Stimulated activated CD4-positive, alpha-beta T cell treated with anti-CD3 and anti-CD28 coated beads, TNF-alpha, amount 100 ng/mL, for 4 hours (primary cell): ENCODE results near the gene ZDHHC11B.
"Not testable (repeated sequence)": the region's sequence is repeated elsewhere in the genome, so short reads cannot be mapped to it uniquely, and the experiment has no call there.

ENCODE experiments used
- DNase-seq, 3 experiments: peaks; one replicate each; pipeline ENCODE4 v3.0.0-alpha.2; 2020; ENCODE audit warnings: low read depth in 3 of 3

Gene ZDHHC11B, protein sequence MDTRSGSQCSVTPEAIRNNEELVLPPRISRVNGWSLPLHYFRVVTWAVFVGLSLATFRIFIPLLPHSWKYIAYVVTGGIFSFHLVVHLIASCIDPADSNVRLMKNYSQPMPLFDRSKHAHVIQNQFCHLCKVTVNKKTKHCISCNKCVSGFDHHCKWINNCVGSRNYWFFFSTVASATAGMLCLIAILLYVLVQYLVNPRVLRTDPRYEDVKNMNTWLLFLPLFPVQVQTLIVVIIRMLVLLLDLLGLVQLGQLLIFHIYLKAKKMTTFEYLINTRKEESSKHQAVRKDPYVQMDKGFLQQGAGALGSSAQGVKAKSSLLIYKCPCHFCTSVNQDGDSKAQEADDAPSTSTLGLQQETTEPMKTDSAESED

DNA sequence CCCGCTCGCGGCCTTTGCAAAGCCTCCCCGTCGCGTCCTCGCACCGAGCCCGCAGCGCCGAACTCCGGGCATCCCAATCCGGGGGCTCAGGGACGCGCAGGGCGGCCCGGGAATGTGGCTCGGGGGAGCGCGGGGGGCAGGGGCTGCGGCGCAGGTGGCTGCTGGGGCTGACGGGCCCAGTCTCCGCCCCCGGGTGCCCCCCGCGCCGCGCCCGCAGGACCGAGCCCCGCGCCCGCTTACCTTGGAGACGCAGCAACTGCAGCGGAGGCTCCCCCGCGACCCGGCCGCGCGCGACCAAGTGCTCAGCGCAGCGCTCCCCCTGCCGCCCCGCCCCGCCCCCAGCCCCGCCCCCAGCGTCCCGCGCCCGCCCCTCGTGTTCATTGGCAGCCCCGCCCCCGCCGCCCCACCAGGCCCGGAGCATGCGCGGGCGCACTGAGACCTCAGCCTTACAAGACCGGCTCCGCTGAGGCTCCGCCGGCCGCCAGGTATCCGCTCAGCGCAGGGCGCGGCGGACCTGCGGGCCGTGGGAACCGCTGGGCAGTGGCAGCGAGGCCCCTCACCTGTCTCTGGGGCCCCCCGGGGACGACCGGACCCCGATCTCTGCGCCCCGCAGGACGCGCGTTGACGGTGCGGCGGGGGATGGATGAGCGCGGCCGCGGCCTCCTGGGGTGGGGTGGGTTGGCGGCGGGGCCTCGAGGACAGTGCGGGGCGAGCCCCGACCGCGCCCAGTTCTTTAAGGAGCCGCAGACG is at the start of gene ZDHHC11B:
Gene ZDHHC11B (minus strand): TSS at position 302 of the 750 bp plus-strand sequence. CDS start 17,810 bp downstream, outside the sequence.
- peak; percentile 90 to 94 (median 94) for DNase-seq

DNA sequence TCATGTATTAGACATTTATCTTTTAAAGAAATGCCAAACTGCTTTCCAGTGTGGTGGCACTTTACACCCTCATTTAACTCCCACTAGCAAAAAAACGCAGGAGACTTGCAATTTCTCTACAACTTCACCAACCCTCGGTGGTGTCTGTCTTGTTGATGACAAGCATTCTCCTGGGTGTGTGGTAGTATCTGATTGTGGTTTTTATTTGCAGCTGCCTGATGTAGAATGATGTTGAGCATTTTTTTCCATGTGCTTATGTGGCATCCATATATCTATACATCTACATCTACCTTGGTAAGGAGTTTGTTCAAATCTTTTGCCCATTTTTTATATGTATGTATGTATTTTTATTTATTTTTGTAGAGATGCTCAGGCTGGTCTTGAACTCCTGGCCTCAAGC is 49.5 kb upstream of the ZDHHC11B start:
- not testable (repeated sequence) for DNase-seq

DNA sequence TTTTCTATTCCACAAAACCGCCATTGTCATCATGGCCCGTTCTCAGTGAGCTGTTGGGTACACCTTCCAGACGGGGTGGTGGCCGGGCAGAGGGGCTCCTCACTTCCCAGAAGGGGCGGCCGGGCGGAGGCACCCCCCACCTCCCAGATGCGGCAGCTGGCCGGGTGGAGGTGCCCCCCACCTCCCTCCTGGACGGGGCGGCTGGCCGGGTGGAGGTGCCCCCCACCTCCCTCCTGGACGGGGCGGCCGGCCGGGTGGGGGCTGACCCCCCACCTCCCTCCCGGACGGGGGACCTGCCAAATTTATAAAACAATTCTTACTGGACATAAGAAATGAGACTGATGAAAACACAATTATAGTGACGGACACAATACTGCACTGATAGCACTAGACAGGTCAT is 43.7 kb upstream of the ZDHHC11B start:
- DNase-seq = not testable (repeated sequence)

DNA sequence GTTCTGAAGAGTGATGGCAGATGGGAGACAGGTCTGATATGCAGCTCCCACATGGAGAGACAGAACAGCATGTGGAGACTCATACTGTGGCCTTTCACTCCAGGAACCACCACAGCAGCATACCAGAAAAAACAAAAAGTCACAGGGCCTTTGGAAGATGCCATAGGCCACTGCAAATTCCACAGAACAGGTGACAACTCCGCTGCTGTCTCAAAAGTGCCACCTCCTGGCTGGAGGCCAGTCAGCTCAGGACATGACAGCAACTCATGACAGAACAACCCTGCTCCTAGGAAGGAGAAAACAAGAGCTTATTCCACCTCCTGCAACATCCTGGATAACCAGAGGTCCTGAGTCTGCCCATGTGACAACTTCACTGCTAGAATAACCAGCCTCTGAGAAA is 41.0 kb upstream of the ZDHHC11B start:
- DNase-seq = not testable (repeated sequence)

DNA sequence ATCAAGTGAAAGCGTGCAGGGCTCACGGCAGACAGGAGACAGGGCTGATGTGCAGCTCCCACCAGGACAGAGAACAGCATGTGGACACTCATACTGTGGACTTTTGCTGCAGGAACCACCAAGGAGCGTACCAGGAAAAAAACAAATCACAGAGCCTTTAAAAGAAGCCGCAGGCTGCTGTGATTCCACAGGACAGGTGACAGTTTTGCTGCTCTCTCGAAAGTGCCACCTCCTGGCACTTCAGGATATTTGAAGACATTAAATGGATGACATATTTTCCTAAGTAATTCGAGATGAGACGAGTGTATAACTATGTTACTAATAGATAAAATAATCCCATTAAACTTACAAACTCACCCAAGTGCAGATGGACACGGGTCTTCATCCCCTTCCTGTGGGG is 37.0 kb upstream of the ZDHHC11B start:
- DNase-seq = no peak

DNA sequence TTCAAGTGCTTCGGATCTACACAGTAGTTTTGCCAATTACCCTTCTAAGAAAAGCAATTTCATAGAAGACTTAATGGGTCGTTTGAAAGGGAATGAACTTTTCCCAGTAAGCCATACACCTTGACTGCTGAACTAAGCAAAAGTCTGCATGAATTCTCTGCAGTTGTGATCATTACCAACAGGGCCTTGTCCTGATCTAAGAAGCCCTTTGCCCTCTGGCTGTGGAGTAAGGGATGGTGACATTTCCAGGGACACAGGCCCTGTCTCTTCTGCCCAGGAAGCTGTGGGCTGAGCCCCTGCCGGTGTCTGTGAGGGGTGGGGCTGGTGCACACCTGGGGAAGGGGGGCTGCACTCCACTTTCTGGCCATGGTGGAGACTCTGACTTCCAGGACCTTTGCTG is 35.7 kb upstream of the ZDHHC11B start:
- no peak for DNase-seq

DNA sequence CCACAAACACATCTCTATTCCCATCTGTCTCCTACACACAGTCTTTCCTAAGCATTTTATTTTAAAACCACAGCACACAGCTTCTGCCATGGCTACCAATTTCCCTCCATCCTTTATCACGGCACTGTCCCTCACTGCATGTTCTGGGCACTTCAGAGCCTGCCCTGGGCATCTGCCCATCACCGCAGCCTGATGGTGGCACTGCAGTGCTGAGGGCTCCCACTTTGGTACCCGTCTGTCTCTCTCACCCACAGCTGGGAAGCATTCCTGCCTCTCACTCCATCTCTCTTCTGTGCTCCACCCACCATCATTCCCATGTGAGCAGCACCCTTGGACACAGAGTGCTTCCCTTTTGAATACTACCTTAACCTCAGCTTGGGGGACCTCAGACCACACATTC is 34.5 kb upstream of the ZDHHC11B start:
- no peak for DNase-seq

DNA sequence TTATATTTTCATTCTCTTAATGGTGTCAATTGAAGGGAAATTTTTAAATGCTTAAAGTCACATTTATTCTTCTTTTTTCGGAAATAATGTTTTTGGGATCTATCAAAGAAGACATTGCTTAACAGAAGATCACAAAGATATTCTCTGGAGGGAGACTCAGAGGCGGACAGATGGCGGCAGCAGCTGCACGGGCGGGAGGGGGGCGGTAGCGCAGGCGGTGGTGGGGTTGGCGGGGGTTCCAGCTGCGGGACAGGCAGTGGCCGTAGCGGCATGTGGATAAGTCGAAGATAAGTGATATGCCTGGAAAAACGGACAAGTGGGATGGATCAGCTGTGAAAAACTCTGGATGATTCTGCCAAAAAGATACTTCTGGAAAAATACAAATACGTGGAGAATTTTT is 31.6 kb upstream of the ZDHHC11B start:
- no peak for DNase-seq

DNA sequence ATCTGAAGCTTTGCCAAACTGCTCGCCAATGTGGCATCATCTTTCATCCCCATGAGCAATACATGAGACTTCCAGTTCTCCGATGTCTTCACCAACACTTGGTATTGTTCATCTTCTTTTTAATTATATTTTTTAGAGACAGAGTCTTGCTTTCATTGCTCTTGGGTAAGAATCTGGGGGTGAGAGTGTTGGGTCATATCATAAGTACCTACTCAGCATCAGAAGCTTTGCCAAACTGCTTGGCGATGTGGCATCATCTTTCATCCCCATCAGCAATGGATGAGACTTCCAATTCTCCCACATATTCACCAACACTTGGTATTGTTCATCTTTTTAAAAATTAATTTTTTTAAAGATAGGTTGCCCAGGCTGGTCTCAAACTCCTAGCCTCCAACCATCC is 30.9 kb upstream of the ZDHHC11B start:
- DNase-seq = no peak

DNA sequence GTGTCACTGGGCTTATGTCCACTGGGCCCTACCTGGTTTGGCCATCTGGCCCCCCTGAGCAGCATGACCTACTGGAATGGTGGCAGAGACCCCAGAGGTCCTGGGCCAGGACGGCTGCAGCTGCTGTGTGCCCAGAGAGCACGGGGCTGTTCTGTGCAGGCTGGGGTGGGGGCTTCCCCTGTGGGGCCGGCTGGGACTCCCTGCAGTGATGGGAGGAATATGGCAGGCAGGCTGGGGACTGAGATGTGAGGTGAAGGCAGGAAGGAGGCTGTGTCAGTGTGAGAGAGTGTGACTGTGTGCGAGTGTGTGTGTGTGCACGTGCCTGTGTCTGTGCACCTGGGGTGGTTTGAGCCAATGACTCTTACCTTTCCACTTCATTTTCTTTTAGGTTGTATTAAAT is 29.0 kb upstream of the ZDHHC11B start:
- DNase-seq = not testable (repeated sequence)

DNA sequence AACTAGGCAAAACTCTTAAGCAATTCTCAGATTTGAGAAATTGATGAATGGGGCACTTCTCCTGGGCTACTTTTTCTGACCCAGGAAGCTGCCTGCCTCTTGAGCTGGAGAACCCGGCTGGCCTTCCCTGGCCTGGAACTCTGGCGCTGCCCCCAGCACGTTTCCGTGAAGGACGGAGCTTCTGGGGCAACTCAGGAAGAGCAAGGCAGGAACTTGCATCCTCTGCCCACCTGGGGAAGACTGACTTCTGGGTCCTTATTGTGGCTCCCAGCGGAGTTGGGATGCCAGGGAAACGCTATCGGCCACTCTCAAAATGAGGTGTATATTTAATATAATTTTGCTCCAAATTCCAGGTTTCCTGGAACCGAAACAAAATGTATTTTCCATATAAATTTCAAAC is 26.9 kb upstream of the ZDHHC11B start:
- DNase-seq = not testable (repeated sequence)

DNA sequence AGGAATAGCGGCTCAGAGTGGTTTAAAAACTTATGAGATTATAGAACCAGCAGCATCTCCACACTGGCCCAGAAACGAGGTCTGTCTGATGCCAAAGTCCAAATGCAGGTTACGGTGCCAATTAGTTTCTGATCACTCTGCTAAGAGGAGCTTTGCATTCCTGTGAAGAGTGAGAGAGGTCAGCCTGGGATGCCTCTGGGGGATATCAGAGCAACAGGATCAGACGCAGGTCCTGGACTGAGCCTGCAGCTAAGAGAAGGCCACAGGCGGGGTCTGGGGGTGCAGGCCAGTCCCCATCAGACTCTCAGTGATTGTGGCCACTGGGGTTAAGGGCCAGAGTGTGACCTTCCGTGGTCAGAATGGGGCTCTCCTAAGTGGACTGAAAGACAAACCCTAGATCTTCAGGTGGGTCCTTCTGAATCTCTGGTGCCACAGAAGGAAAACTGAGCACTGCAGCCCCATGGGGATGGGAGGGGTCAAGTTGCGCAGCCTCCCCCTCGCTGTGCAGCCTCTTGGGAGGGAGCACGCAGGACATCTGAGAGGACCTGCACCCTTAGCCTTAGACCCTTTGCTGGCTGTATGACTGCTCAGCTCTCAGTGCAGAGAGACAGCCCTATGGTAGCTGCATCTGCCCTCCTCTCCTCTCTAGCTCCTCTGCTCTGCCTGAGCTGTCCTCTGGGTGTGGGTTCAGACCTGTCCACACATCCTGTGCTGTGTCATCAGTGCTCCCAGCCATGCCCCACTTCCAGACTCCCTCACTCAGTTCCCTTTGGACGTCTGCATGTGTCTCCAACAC is 23.4 kb upstream of the ZDHHC11B start:
- not testable (repeated sequence) for DNase-seq

DNA sequence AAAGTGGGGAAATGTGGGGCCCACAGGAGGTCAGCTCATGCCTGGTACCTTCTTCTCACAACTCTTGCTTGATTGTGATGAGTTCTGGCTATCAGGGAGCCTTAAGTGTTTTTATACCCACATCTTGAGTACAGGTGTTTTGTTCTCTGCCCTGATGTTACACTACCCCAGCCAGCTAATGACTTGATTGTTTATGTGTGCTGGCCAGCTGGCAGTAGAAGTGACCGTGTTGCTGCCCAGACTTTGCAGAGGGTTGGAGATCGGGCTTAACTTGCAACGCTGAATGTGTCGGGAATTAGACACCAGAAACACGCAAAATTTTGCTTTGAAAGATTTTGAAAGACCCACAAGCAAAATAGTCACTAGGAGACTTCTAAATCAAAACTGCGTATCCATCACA is 16.9 kb upstream of the ZDHHC11B start:
- no peak for DNase-seq

DNA sequence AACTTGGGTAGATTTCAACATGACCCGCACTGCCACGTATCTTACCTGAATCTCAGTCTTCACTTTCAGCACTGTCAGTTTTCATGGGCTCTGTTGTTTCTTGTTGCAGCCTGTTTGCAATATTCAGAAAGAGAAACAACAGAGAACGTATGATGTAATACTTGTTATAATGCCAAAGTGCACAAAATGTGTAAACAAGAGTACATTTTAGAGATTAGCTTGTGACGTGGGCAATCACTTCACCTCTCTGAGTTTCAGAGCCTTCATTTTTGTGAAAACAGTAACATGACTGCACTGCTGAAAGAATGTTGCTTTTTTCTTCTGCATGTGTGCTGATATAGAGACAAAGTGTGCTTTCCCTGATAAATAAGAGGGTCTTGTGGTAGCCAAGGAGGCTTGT is 16.5 kb upstream of the ZDHHC11B start:
- DNase-seq = not testable (repeated sequence)

DNA sequence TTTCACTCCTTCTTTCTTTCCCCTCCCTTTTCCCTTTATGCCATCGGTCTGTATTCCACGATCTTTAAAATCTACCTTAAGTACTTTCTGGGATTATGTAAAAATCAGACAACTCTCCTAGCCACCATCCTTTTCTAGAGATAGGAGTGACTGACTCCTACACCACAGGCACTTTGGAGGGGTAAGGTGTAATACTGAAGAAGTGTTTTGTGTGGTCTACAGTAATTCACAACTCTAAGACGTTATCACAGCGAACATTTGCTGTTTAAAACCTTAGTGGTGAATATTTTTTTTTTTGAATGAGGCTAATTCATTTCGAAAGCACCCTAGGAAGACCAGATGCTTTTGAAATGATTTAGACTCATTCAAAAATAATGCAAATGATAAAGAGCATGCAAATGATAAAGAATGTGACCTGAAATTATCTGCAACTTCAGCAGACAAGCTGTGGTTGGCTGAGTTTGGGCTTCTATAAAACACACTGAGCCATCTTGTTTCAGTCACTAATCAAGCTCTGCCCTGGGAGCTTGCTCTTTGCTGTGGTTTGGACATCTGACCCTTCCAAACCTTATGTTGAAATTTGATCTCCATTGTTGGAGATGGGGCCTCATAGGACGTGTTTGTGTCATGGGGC is 14.1 kb upstream of the ZDHHC11B start:
- DNase-seq = not testable (repeated sequence)

DNA sequence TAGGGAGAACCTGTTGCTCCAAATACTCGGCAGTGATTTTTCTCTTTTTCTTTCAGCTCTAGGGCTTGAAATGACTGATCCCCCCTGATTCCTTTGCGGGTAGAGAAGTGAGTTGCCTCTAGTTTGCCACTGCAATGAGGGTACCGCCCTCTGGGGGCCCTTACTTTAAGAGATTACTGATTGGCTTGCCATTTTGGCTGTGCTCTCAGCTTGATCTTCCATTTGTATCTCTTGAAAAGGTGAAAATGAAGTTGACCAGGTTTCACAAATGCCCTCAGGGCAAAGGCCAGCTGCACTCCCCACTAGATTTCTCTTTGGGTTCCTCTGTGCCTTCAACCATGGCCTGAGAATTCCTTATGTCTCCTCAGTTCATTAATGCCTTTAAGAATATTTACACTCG is 13.5 kb upstream of the ZDHHC11B start:
- not testable (repeated sequence) for DNase-seq

DNA sequence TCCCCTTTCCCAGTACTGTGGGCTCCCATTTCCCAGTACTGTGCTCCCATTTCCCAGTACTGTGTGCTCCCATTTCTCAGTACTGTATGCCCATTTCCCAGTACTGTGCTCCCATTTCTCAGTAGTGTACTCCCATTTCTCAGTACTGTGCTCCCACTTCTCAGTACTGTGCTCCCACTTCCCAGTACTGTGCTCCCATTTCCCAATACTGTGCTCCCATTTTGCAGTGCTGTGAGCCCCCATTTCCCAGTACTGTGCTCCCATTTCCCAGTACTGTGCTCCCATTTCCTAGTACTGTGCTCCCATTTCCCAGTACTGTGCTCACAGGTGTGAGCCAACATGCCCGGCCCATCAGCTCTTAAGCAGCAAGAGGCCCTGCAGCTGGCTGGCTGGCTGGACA is 11.3 kb upstream of the ZDHHC11B start:
- not testable (repeated sequence) for DNase-seq

DNA sequence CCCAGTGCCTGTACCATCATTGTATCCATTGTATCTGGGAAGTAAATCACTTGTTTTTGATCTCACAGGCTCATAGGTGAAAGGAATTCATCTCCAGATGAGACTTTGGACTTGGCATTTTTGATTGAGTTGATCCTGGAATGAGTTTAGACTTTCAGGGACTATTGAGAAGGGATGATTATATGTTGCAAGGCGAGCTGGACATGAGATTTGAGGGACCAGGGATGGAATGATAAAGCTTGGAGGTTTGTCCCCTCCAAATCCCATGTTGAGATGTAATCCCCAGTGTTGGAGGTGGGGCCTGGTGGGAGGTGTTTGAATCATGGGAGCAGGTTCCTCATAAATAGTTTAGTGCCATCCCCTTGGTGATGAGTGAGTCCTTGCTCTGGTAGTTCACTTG is 10.4 kb upstream of the ZDHHC11B start:
- DNase-seq = not testable (repeated sequence)

DNA sequence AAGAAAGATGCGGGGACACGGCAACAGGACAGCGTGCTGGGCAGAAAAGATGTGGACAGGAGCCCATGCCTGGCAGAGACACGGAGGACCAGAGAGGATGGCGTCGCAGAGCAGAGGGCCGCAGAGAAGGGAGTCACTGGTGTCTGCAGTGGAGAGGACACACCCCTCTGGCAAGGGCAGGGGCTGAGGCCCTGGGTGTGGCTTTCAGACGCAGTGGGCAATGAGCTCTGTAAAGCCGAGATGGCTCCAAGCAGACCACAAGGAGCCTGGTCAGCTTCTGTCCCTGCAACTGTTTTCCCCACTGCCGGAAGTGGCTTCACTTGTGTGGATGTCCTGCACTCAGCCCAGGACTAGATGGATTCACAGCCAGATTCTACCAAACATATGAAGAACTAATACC is 4.2 kb upstream of the ZDHHC11B start:
- DNase-seq = not testable (repeated sequence)

DNA sequence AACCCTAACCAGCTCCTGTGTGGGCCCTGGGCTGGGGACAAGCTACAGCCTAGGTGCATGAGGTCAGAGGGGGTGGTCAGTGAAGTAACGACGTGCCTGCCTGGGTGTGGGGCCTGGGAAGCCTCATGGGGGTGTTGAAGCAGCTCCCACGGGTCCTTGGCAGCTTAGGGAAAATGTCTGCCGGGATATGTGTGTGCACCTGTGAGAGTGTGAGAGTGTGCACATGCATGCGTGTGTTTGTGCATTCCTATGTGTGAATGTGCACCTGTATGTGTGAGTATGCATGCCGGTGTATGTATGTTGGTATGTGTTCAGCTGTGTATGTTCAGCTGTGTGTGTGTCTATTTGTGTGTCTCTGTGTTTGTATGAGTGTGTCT is 3.3 kb upstream of the ZDHHC11B start:
- not testable (repeated sequence) for DNase-seq

DNA sequence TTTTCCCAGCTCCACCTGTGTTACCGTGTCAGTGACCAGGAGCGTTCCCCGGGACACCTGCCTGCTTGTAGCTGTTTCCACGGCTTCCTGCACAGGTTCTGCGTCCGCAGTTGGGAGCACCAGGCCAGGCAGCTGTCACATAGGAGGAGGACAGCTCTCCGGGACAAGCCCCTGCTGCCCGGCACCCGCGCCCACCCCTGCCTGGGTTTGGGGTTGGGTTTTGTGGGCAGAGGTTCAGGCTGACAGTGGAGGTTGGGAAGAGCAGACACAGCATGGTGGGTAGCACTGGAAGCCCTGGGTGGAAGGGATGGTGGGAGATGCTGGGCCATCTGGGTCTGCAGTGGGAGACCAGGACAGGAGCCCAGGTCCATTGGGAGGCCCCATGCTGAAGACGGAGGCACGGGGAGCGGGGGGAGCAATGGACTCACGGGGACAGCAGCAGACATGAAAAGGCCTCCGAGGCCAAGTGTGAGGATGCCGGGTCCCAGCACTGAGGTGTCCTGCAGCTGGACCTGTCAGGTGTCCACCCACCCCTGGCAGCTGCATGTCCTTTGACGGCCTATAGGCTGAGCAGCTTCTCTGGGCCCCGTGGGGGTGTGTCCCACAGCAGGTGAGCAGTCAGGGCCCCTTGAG is 2.8 kb upstream of the ZDHHC11B start:
- not testable (repeated sequence) for DNase-seq
